ENCODE measurements around the gene TOX2.

The TOX2 gene

DNA sequence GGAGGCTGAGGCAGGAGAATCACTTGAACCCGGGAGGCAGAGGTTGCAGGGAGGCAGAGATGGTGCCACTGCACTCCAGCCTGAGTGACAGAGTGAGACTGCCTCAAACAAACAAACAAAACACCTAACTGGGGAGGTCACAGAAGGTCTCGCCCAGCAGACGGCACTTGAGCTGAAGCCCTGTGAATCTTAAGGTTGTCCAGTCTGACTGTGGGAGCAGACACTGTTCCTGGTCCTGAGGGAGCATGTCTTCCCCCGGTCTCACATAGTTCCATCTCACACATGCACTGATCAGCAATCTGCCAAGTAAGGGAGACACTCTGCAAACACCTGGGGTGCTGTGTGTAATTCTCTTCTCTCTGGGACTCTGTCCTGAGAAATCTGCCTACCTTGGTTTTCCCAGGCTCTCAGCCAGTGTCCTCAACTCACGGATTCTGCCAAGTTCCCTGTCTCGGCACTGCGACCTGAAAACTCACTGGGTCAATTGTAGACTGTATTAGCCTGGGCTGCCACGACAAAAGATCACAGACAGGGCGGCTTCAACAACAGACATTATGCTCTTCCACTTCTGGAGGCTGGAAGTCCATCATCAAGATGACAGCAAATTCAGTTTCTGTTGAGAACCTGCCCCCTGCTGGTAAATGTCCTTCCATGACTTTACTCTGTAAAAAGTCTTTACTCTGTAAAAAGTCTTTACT, 178.0 kb downstream of the TOX2 start:
- no peaks in the 10 kb centered on the region for H3K9me3 Mint-ChIP-seq
- H3K27me3 Mint-ChIP-seq (ENCODE audit: low read depth), result no peaks in the 10 kb centered on the region
- no peaks in the 10 kb centered on the region for H3K4me1 Mint-ChIP-seq
- no peaks in the 10 kb centered on the region for H3K36me3 Mint-ChIP-seq (ENCODE audit: low read depth)
- H3K27ac Mint-ChIP-seq, result no peak overlapping the region
- no peak overlapping the region for H3K4me3 Mint-ChIP-seq
- TF ChIP-seq, protein P1, sequence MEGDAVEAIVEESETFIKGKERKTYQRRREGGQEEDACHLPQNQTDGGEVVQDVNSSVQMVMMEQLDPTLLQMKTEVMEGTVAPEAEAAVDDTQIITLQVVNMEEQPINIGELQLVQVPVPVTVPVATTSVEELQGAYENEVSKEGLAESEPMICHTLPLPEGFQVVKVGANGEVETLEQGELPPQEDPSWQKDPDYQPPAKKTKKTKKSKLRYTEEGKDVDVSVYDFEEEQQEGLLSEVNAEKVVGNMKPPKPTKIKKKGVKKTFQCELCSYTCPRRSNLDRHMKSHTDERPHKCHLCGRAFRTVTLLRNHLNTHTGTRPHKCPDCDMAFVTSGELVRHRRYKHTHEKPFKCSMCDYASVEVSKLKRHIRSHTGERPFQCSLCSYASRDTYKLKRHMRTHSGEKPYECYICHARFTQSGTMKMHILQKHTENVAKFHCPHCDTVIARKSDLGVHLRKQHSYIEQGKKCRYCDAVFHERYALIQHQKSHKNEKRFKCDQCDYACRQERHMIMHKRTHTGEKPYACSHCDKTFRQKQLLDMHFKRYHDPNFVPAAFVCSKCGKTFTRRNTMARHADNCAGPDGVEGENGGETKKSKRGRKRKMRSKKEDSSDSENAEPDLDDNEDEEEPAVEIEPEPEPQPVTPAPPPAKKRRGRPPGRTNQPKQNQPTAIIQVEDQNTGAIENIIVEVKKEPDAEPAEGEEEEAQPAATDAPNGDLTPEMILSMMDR (IDR thresholded peaks at IDR 0.05; ENCODE audit: unreplicated experiment in 3 of 3), result peak; percentile 36 to 50 (median 41)

GRCh38 chr20:44093249-44093582, 178.6 kb downstream of the TOX2 start:
- no peaks in the 10 kb centered on the region for H3K27me3 Mint-ChIP-seq (ENCODE audit: low read depth)
- TF ChIP-seq, protein P1 (IDR thresholded peaks at IDR 0.05; ENCODE audit: unreplicated experiment in 3 of 3), result peak in 1 of 3 experiments; percentile 10
- H3K27ac Mint-ChIP-seq, result no peak overlapping the region
- no peak overlapping the region for H3K4me3 Mint-ChIP-seq
- H3K9me3 Mint-ChIP-seq, result no peaks in the 10 kb centered on the region
- H3K4me1 Mint-ChIP-seq, result no peaks in the 10 kb centered on the region
- no peaks in the 10 kb centered on the region for H3K36me3 Mint-ChIP-seq (ENCODE audit: low read depth)

- Mint-ChIP-seq H3K4me1 (no peaks in the 10 kb centered on the region), H3K4me3 (no peak overlapping the region), H3K27ac (no peak overlapping the region), H3K27me3 (ENCODE audit: low read depth) (peaks cover 3% of the 10 kb centered on the region), H3K36me3 (ENCODE audit: low read depth) (no peaks in the 10 kb centered on the region), H3K9me3 (peaks cover 4% of the 10 kb centered on the region)
- TF ChIP-seq, protein P1 (IDR thresholded peaks at IDR 0.05; ENCODE audit: unreplicated experiment in 3 of 3), result no peak
These were observed 181.2 kb downstream of the TOX2 start for GRCh38 chr20:44095831-44096230.

- TF ChIP-seq, protein P1 (IDR thresholded peaks at IDR 0.05; ENCODE audit: unreplicated experiment in 3 of 3), result no peak
- peak overlapping the region in 1 of 3 experiments; percentile 12 for H3K27ac Mint-ChIP-seq
- H3K36me3 Mint-ChIP-seq (ENCODE audit: low read depth), result no peaks in the 10 kb centered on the region
- peaks cover 3% of the 10 kb centered on the region for H3K27me3 Mint-ChIP-seq (ENCODE audit: low read depth)
- H3K9me3 Mint-ChIP-seq, result peaks cover 12% of the 10 kb centered on the region
- no peaks in the 10 kb centered on the region for H3K4me1 Mint-ChIP-seq
- H3K4me3 Mint-ChIP-seq, result no peak overlapping the region
These were observed 183.0 kb downstream of the TOX2 start for GRCh38 chr20:44097521-44098255.

DNA sequence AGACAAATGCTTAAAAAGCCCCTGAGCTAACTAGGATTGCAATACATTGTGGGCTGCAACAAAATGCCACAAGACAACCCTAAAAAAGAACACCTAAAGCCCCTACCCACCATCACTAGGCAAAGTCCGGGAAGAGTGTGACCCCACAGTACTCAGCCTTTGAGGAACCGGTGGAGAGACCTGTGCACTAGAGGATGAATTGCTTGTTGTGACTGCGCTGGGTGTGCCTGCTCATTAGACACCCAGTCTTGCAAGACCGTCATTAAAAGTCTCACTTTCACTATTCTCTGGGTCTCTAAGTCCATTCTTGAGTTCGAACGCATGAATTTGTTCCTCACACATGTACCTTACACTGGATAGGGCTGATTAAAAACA, 183.6 kb downstream of the TOX2 start:
- no peaks in the 10 kb centered on the region for H3K36me3 Mint-ChIP-seq (ENCODE audit: low read depth)

More for the DNA sequence above, 183.6 kb downstream of the TOX2 start:
- Mint-ChIP-seq H3K27ac (no peak overlapping the region), H3K27me3 (ENCODE audit: low read depth) (peaks cover 3% of the 10 kb centered on the region), H3K4me3 (no peak overlapping the region), H3K4me1 (no peaks in the 10 kb centered on the region), H3K9me3 (peaks cover 12% of the 10 kb centered on the region)
- TF ChIP-seq, protein P1 (IDR thresholded peaks at IDR 0.05; ENCODE audit: unreplicated experiment in 3 of 3), result no peak
